Activated CD8-positive, alpha-beta memory T cell treated with anti-CD3 and anti-CD28 coated beads, Interleukin-2, amount 50 U/mL, for 1 hour (primary cell): ENCODE measurements around the gene C17orf114.

Source experiments
- DNase-seq: peaks from one replicate; pipeline ENCODE4 v3.0.0-alpha.2; 2020; ENCODE audit errors: extremely low read depth

The C17orf114 gene

GRCh38 chr17:4823373-4824089 lies 21.4 kb upstream of the C17orf114 start:
- no peak for DNase-seq

- DNase-seq = no peak
Measured at GRCh38 chr17:4822835-4823234, 20.7 kb upstream of the C17orf114 start.

DNA sequence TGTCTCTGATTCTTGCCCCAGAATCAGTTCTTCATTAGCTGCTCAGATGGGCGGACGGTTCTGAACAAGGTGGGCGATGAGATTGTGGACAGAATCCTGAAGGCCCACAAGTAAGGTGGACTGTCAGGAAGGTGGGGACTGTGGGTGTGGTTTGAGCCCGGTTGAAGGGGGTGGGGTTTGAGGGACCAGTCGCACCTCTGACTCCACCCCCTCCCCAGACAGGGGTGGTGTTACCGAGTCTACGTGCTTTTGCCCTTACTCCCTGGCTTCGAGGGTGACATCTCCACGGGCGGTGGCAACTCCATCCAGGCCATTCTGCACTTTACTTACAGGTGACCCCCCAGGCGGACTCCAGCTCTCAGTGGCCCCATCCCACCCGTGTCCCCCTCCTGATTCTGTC lies 16.1 kb upstream of the C17orf114 start:
- no peak for DNase-seq

GRCh38 chr17:4816826-4817225 lies 14.7 kb upstream of the C17orf114 start:
- DNase-seq = no peak

DNA sequence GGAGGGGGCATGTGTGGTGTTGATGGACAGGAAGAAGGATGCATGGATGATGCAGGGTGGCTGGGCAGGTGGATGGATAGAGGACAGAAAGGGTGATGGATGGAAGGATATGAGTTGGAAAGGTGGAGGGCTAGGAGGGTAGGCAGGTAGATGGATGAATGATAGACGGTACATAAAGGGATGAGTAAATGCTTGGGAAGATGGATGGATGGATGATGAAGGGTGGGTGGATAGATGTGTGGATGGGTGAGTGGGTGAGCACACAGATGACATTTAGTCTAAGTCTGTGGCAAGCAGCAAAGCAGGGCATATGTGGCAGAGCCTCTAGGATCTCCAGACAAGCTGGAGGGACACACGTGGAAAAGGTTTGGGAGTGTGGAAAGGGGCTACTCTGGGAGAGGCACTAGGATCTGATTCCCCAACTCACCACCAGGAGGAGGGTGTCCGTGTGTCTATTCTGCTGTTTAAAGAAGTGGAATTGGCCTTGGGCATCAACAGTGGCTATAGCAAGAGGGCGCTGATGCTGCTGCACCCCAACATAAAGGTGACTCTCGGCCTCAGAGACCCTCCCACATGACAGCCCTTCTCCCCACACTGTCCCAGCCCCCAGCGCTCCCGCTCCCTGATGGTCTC lies 13.0 kb upstream of the C17orf114 start:
- DNase-seq = no peak

GRCh38 chr17:4812690-4813089 lies 10.6 kb upstream of the C17orf114 start:
- no peak for DNase-seq

DNA sequence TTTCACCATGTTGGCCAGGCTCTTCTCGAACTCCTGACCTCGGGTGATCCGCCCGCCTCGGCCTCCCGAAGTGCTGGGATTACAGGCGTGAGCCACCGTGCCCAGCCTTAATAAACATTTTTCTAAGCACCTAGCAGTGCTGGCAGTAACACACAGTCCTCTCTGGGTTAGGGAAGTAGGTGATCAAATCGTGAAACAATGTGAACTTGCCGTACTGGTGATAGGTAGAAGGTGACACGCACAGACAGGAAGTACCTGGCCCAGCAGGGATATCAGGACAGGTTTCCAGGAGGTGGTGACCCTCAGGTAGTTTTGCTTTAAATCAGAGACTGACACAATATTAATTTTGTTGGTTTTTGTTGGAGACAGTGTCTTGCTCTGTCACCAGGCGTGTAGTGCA lies 9.3 kb upstream of the C17orf114 start:
- no peak for DNase-seq

DNA sequence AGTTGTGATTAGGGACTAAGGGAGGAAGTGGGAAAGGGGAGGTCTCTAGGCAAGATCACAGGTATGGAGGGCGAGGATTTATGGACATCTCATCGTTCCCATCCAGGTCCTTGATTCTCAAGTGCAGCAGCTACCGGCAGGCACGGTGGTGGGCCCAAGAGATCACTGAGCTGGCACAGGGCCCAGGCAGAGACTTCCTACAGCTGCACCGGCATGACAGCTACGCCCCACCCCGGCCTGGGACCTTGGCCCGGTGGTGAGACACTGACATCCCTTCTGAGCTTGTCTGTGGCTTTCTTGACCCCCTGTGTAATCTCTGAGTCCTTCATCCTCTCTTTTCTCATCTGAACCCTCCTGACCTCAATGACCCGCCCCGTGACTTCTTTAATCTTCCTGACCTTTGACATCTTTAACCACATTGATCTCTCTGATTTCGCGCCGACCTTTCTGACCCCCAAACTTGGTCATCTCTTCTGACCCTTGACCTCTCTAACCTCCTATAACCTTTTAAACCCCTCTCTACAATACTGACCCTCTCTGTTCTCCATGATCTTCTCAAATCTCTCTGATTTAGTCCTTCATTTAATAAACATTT lies 8.7 kb upstream of the C17orf114 start:
- no peak for DNase-seq

GRCh38 chr17:4808378-4808767 lies 6.2 kb upstream of the C17orf114 start:
- DNase-seq = no peak

DNA sequence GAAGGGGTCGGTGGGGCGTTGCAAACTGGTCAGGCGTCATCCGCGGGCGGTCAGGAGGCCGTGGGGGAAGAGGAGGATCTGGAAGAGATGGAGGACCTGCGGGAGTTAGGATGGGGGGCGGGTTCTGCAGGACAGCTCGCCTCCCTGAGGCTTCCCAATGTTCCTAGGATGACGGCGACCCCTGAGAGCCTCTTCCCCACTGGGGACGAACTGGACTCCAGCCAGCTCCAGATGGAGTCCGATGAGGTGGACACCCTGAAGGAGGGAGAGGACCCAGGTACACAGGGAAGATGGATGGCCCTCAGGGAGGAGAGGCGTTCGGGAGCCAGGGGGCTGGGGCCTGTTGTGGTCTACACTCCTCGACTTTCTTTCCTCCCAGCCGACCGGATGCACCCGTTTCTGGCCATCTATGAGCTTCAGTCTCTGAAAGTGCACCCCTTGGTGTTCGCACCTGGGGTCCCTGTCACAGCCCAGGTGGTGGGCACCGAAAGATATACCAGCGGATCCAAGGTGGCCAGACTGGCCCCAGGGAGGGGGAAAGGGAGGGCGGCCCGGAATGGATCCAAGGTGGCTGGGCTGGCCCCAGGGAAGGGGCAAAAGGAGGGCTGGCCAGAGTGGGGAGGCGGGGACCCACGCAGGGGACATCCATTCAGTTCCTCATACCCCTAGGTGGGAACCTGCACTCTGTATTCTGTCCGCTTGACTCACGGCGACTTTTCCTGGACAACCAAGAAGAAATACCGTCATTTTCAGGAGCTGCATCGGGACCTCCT lies 5.7 kb upstream of the C17orf114 start:
- no peak for DNase-seq

- peak; percentile 40 for DNase-seq
Measured at GRCh38 chr17:4806777-4807604, 4.9 kb upstream of the C17orf114 start, which contains the start of gene PLD2. TSS of gene PLD2 (plus strand) at chr17:4807152. CDS start at chr17:4807773, 621 bp downstream.

DNA sequence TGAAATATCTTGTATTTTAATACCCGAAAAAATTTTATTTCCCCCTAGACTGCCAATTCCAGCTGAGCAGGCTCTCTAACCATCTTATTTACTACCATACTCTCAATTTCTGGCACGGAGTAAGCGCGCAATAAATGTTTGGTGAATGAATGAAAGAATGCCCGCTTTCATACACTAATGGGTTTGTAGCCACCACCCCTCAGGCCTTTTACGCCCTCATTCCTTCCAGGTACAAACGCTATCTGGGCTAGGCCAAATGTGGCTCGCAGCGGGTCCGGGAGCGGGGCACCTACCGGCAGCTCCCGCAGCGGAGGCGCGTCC lies 4.3 kb upstream of the C17orf114 start:
- DNase-seq = no peak

- no peak for DNase-seq
Measured at GRCh38 chr17:4800462-4801196, 1.5 kb downstream of the C17orf114 start.

DNA sequence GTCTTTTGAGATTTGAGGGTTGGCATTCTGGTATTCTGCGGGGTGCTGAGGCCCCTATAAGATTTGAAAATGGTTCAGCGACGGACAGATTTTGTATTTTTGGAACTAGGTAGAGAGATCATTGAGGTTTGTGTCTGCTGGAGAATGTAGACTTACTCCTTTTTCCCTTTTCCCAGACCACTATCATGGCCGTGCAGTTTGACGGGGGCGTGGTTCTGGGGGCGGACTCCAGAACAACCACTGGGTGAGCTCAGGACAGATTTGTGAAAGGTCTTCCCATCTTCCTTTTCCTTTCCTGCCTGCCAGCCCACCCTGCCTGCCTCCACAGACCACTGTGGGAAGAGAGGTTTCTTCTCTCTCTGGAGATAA lies 5.6 kb downstream of the C17orf114 start:
- no peak for DNase-seq

- DNase-seq = no peak
Measured at GRCh38 chr17:4795168-4795567, 7.0 kb downstream of the C17orf114 start.

- no peak for DNase-seq
Measured at GRCh38 chr17:4790705-4791088, 11.4 kb downstream of the C17orf114 start.

- peak; percentile 57 for DNase-seq
Measured at GRCh38 chr17:4789951-4790704, 12.0 kb downstream of the C17orf114 start.

DNA sequence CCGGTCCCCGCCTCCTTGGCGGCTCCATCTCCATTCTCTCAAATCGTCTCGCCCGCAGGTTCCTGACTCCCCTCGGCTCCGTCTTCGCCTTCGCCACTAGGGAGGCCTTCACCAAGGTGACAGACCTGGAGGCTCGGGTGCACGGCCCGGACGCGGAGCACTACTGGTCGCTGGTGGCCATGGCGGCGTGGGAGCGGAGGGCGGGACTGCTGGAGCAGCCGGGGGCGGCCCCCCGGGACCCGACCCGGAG lies 12.5 kb downstream of the C17orf114 start:
- no peak for DNase-seq

GRCh38 chr17:4788807-4789700 lies 13.1 kb downstream of the C17orf114 start, which contains the start of gene GLTPD2:
TSS of gene GLTPD2 (plus strand) at chr17:4788964. CDS start at chr17:4789012, 48 bp downstream.
- DNase-seq = no peak
